ENCODE data around the gene RGS1.

DNA sequence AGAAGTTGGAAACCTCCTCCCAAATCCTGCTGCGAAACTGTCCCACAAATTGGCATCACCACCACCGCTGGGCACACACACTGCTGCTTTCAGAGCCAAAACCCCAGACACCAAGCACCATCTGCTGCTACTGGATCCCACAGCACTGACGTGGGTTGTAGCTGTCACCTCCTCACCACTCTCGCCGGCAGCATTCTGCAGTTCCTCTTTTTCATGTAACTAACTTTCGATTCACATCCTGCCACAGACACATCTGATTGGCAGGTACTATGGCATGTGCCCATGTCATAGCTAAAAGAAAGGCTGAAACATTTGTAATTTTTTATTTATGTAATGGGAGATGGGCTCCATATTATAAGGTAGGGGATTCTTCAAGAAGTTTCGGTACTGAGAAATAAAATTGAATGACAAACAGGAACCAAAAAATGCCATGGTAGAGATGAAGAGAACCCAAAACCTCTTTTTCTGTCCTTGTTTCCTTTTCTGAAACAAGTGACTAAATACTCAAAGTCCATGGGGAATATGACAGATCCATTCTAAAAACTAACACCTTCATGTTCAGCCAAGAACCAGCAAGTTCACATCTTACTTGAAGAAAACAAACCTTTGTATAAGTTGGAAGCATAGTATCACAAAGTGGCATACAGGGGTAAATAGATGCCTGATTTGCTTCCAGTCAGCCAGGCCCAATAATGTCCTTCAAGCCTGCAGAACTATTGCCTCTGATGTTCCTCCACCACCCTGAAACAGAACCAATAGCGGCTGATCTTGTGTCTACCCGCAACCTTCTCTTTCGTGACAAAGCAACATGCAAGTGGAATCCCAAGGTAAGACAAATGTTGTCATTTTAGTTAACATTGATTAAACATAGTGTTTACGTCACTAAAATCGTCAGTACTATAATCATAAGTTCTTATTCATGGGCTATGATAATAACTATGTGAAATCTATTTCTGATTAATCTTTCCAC, 33.8 kb downstream of the RGS1 start:
- TF ChIP-seq ZFHX2 (tag by site-specific recombination; conservative IDR thresholded peaks at IDR 0.05) (no peak), ZNF426 (tag by site-specific recombination; IDR thresholded peaks at IDR 0.05) (no peak), ZNF416 (tag by site-specific recombination; IDR thresholded peaks at IDR 0.05) (no peak), ZNF138 (tag by site-specific recombination; IDR thresholded peaks at IDR 0.05; ENCODE audit: borderline replicate concordance) (no peak), ZNF600 (tag by site-specific recombination; IDR thresholded peaks at IDR 0.05) (no peak), ZNF132 (tag by site-specific recombination; IDR thresholded peaks at IDR 0.05; ENCODE audit: borderline replicate concordance) (no peak), ZNF140 (tag by site-specific recombination; IDR thresholded peaks at IDR 0.05) (no peak)
- TF ChIP-seq, protein P1, sequence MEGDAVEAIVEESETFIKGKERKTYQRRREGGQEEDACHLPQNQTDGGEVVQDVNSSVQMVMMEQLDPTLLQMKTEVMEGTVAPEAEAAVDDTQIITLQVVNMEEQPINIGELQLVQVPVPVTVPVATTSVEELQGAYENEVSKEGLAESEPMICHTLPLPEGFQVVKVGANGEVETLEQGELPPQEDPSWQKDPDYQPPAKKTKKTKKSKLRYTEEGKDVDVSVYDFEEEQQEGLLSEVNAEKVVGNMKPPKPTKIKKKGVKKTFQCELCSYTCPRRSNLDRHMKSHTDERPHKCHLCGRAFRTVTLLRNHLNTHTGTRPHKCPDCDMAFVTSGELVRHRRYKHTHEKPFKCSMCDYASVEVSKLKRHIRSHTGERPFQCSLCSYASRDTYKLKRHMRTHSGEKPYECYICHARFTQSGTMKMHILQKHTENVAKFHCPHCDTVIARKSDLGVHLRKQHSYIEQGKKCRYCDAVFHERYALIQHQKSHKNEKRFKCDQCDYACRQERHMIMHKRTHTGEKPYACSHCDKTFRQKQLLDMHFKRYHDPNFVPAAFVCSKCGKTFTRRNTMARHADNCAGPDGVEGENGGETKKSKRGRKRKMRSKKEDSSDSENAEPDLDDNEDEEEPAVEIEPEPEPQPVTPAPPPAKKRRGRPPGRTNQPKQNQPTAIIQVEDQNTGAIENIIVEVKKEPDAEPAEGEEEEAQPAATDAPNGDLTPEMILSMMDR (tag by site-specific recombination; IDR thresholded peaks at IDR 0.05) = no peak
- TF ChIP-seq, protein P2, sequence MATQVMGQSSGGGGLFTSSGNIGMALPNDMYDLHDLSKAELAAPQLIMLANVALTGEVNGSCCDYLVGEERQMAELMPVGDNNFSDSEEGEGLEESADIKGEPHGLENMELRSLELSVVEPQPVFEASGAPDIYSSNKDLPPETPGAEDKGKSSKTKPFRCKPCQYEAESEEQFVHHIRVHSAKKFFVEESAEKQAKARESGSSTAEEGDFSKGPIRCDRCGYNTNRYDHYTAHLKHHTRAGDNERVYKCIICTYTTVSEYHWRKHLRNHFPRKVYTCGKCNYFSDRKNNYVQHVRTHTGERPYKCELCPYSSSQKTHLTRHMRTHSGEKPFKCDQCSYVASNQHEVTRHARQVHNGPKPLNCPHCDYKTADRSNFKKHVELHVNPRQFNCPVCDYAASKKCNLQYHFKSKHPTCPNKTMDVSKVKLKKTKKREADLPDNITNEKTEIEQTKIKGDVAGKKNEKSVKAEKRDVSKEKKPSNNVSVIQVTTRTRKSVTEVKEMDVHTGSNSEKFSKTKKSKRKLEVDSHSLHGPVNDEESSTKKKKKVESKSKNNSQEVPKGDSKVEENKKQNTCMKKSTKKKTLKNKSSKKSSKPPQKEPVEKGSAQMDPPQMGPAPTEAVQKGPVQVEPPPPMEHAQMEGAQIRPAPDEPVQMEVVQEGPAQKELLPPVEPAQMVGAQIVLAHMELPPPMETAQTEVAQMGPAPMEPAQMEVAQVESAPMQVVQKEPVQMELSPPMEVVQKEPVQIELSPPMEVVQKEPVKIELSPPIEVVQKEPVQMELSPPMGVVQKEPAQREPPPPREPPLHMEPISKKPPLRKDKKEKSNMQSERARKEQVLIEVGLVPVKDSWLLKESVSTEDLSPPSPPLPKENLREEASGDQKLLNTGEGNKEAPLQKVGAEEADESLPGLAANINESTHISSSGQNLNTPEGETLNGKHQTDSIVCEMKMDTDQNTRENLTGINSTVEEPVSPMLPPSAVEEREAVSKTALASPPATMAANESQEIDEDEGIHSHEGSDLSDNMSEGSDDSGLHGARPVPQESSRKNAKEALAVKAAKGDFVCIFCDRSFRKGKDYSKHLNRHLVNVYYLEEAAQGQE (tag by site-specific recombination; IDR thresholded peaks at IDR 0.05) = no peak
- TF ChIP-seq, protein P3, sequence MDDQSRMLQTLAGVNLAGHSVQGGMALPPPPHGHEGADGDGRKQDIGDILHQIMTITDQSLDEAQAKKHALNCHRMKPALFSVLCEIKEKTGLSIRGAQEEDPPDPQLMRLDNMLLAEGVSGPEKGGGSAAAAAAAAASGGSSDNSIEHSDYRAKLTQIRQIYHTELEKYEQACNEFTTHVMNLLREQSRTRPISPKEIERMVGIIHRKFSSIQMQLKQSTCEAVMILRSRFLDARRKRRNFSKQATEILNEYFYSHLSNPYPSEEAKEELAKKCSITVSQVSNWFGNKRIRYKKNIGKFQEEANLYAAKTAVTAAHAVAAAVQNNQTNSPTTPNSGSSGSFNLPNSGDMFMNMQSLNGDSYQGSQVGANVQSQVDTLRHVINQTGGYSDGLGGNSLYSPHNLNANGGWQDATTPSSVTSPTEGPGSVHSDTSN (CRISPR knock-in tag; IDR thresholded peaks at IDR 0.05) = no peak
- TF ChIP-seq, protein P4, sequence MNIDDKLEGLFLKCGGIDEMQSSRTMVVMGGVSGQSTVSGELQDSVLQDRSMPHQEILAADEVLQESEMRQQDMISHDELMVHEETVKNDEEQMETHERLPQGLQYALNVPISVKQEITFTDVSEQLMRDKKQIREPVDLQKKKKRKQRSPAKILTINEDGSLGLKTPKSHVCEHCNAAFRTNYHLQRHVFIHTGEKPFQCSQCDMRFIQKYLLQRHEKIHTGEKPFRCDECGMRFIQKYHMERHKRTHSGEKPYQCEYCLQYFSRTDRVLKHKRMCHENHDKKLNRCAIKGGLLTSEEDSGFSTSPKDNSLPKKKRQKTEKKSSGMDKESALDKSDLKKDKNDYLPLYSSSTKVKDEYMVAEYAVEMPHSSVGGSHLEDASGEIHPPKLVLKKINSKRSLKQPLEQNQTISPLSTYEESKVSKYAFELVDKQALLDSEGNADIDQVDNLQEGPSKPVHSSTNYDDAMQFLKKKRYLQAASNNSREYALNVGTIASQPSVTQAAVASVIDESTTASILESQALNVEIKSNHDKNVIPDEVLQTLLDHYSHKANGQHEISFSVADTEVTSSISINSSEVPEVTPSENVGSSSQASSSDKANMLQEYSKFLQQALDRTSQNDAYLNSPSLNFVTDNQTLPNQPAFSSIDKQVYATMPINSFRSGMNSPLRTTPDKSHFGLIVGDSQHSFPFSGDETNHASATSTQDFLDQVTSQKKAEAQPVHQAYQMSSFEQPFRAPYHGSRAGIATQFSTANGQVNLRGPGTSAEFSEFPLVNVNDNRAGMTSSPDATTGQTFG (tag by site-specific recombination; IDR thresholded peaks at IDR 0.05; ENCODE audit: borderline replicate concordance) = no peak
- TF ChIP-seq, protein P5, sequence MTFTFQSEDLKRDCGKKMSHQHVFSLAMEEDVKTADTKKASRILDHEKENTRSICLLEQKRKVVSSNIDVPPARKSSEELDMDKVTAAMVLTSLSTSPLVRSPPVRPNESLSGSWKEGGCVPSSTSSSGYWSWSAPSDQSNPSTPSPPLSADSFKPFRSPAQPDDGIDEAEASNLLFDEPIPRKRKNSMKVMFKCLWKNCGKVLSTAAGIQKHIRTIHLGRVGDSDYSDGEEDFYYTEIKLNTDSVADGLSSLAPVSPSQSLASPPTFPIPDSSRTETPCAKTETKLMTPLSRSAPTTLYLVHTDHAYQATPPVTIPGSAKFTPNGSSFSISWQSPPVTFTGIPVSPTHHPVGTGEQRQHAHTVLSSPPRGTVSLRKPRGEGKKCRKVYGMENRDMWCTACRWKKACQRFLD (tag by site-specific recombination; IDR thresholded peaks at IDR 0.05) = no peak
- TF ChIP-seq, protein P6, sequence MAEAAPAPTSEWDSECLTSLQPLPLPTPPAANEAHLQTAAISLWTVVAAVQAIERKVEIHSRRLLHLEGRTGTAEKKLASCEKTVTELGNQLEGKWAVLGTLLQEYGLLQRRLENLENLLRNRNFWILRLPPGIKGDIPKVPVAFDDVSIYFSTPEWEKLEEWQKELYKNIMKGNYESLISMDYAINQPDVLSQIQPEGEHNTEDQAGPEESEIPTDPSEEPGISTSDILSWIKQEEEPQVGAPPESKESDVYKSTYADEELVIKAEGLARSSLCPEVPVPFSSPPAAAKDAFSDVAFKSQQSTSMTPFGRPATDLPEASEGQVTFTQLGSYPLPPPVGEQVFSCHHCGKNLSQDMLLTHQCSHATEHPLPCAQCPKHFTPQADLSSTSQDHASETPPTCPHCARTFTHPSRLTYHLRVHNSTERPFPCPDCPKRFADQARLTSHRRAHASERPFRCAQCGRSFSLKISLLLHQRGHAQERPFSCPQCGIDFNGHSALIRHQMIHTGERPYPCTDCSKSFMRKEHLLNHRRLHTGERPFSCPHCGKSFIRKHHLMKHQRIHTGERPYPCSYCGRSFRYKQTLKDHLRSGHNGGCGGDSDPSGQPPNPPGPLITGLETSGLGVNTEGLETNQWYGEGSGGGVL (tag by site-specific recombination; IDR thresholded peaks at IDR 0.05) = no peak
- TF ChIP-seq, protein P7, sequence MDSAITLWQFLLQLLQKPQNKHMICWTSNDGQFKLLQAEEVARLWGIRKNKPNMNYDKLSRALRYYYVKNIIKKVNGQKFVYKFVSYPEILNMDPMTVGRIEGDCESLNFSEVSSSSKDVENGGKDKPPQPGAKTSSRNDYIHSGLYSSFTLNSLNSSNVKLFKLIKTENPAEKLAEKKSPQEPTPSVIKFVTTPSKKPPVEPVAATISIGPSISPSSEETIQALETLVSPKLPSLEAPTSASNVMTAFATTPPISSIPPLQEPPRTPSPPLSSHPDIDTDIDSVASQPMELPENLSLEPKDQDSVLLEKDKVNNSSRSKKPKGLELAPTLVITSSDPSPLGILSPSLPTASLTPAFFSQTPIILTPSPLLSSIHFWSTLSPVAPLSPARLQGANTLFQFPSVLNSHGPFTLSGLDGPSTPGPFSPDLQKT (IDR thresholded peaks at IDR 0.05; ENCODE audit: borderline replicate concordance, low read depth, low read length) = no peak

Data from HEK293 (cell line).